Measurements from ENCODE around the gene MOB3A.
"Not testable (repeated sequence)": the region's sequence is repeated elsewhere in the genome, so short reads cannot be mapped to it uniquely, and the experiment has no call there.

DNA sequence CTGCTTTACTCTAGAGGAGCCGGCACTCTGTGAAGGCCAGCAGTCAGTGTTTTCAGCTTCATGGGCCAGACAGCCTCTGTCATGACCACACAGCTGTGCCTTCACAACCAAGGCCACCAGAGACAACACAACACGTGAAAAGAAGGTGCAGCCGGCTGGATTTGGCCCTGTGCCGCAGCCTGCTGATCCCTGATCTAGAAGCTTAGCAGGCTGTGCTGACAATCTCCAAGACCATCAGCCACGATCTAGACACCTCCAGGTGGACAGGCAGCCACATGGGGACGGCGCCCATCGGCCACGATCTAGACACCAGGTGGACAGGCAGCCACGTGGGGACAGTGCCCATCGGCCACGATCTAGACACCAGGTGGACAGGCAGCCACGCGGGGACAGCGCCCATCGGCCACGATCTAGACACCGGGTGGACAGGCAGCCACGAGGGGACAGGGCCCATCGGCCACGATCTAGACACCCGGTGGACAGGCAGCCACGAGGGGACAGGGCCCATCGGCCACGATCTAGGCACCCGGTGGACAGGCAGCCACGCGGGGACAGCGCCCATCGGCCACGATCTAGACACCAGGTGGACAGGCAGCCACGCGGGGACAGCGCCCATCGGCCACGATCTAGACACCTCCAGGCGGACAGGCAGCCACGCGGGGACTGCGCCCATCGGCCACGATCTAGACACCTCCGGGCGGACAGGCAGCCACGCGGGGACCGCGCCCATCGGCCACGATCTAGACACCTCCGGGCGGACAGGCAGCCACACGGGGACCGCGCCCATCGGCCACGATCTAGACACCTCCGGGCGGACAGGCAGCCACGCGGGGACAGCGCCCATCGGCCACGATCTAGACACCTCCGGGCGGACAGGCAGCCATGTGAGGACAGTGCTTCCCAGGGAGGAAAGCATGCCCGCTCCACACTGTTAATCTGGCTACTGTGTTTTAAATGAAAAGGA lies 35.2 kb upstream of the MOB3A start:
- not testable (repeated sequence) for TF ChIP-seq CREB1 (IDR thresholded peaks at IDR 0.05); NRF1 (IDR thresholded peaks at IDR 0.05; ENCODE audit: low read depth, low read length); NANOG (IDR thresholded peaks at IDR 0.05; ENCODE audit: insufficient read depth, low read depth, low read length, poor library complexity, severe bottlenecking); SP1 (IDR thresholded peaks at IDR 0.05; ENCODE audit: low read depth, low read length); RXRA (IDR thresholded peaks at IDR 0.05; ENCODE audit: insufficient read depth, low read depth, low read length); EZH2 (IDR thresholded peaks at IDR 0.05; ENCODE audit: low read depth, low read length, severe bottlenecking); POLR2A (IDR thresholded peaks at IDR 0.05; ENCODE audit: control extremely low read depth in 1 of 2, low read depth in 2 of 2, low read length in 2 of 2); JUND (IDR thresholded peaks at IDR 0.05; ENCODE audit: low read length); POLR2AphosphoS5 (IDR thresholded peaks at IDR 0.05; ENCODE audit: low read depth, low read length); CTCF (IDR thresholded peaks at IDR 0.05; ENCODE audit: control extremely low read depth in 1 of 3, insufficient read depth in 1 of 3, low read depth in 1 of 3, low read length in 3 of 3); ZNF274 (IDR thresholded peaks at IDR 0.05; ENCODE audit: borderline replicate concordance, extremely low read depth, low read length)
- TF ChIP-seq, protein P1, sequence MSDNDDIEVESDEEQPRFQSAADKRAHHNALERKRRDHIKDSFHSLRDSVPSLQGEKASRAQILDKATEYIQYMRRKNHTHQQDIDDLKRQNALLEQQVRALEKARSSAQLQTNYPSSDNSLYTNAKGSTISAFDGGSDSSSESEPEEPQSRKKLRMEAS (IDR thresholded peaks at IDR 0.05) = not testable (repeated sequence)

Data from H1 (cell line).